NB4 (cell line): ENCODE measurements around the gene CSF1R.

ENCODE experiments used
- DNase-seq: peaks from one replicate; pipeline ENCODE4 v3.0.0; 2010; ENCODE audit warnings: low read depth
- H3K4me3 ChIP-seq: one replicate; pipeline ENCODE4 v1.5.1; 2011; ENCODE audit warnings: mild to moderate bottlenecking, low read depth, low read length, moderate library complexity
- CTCF ChIP-seq: IDR thresholded peaks from one replicate; pipeline ENCODE4 v1.5.1; 2012; ENCODE audit warnings: low read depth, low read length
- MAX ChIP-seq: IDR thresholded peaks from 2 replicates; pipeline ENCODE4 v1.6.1; 2011; ENCODE audit warnings: low read depth, low read length
- MYC ChIP-seq: IDR thresholded peaks from 2 replicates; pipeline ENCODE4 v1.6.1; 2011; ENCODE audit warnings: low read depth, low read length
- POLR2A ChIP-seq: IDR thresholded peaks from 2 replicates; pipeline ENCODE4 v1.6.1; 2011; ENCODE audit warnings: mild to moderate bottlenecking; ENCODE audit not compliant: insufficient read length; ENCODE audit errors: extremely low read depth

CSF1R gene

GRCh38 chr5:150114102-150114641, 27.8 kb upstream of the CSF1R start:
- no peak for TF ChIP-seq CTCF
- no peak for TF ChIP-seq MAX
- TF ChIP-seq POLR2A: no peak
- no peak for TF ChIP-seq MYC
- DNase-seq: no peak
- H3K4me3 ChIP-seq: no peak overlapping the region

- no peak overlapping the region for H3K4me3 ChIP-seq
- no peak for TF ChIP-seq POLR2A
- TF ChIP-seq MAX: no peak
- no peak for TF ChIP-seq MYC
- no peak for TF ChIP-seq CTCF
- peak; percentile 35 for DNase-seq
Measured at GRCh38 chr5:150113047-150113744, 26.8 kb upstream of the CSF1R start.

GRCh38 chr5:150112201-150113046, 26.1 kb upstream of the CSF1R start:
- TF ChIP-seq CTCF: no peak
- no peak for TF ChIP-seq MYC
- no peak for TF ChIP-seq MAX
- TF ChIP-seq POLR2A: no peak
- no peak overlapping the region for H3K4me3 ChIP-seq
- DNase-seq: no peak

GRCh38 chr5:150111122-150111521, 24.8 kb upstream of the CSF1R start:
- H3K4me3 ChIP-seq: no peak overlapping the region
- DNase-seq: no peak
- no peak for TF ChIP-seq CTCF
- TF ChIP-seq POLR2A: no peak
- no peak for TF ChIP-seq MAX
- no peak for TF ChIP-seq MYC

GRCh38 chr5:150109921-150110320, 23.6 kb upstream of the CSF1R start:
- no peak for DNase-seq
- TF ChIP-seq MYC: no peak
- TF ChIP-seq MAX: no peak
- H3K4me3 ChIP-seq: no peak overlapping the region
